ENCODE results near the gene HNRNPC.

DNA sequence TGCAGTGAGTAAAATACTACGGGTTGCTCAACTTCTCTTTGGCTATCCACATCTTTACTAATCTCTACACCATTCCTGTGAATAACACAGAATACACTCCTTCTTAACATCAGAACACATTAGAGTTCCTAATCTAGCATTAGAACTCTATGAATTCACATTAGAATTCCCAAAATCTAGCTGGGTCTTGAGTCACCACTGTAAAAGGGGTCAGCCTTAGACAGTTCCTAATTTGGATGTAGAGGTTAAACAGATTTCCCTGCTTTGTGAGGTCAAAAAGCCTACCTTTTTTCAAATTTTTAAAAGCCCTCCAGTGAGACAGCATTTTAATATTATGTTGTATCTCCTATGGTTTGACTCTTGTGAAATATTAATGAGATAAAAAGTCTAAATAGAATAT is 7.4 kb downstream of the HNRNPC start:
- no peak for TF ChIP-seq POLR2A (IDR thresholded peaks at IDR 0.05)
- TF ChIP-seq, protein P1, sequence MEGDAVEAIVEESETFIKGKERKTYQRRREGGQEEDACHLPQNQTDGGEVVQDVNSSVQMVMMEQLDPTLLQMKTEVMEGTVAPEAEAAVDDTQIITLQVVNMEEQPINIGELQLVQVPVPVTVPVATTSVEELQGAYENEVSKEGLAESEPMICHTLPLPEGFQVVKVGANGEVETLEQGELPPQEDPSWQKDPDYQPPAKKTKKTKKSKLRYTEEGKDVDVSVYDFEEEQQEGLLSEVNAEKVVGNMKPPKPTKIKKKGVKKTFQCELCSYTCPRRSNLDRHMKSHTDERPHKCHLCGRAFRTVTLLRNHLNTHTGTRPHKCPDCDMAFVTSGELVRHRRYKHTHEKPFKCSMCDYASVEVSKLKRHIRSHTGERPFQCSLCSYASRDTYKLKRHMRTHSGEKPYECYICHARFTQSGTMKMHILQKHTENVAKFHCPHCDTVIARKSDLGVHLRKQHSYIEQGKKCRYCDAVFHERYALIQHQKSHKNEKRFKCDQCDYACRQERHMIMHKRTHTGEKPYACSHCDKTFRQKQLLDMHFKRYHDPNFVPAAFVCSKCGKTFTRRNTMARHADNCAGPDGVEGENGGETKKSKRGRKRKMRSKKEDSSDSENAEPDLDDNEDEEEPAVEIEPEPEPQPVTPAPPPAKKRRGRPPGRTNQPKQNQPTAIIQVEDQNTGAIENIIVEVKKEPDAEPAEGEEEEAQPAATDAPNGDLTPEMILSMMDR (IDR thresholded peaks at IDR 0.05): no peak
- TF ChIP-seq POLR2AphosphoS5 (IDR thresholded peaks at IDR 0.05): no peak

Measured in gastroesophageal sphincter (tissue), 3 donors.